ENCODE results near the gene METTL21A. TPM values are rescaled to one million over a fixed set of nuclear protein-coding genes. Genes with fewer than 3 reads are reported as not detected.

METTL21A gene
- total RNA-seq, 1 donor from 2014 or later = 13.7 TPM

GRCh38 chr2:207630491-207630890 lies 5.3 kb upstream of the METTL21A start:
- DNase-seq (ENCODE audit: low spot score) (no peak), ATAC-seq (no peak)
- intact Hi-C loops (cut with DNase I) = no loop called here

GRCh38 chr2:207629553-207629952 lies 4.4 kb upstream of the METTL21A start:
- intact Hi-C loops (cut with DNase I) = loop anchor here (10.0 kb wide), 1 partner anchor 85 kb away; the partner anchor contains the start of gene CCNYL1
- DNase-seq (ENCODE audit: low spot score) (no peak), ATAC-seq (no peak)

GRCh38 chr2:207624185-207625013 lies 795 bp downstream of the METTL21A start:
- peak; percentile 83 for DNase-seq (ENCODE audit: low spot score)
- intact Hi-C loops (cut with DNase I) = loop anchor here (5.0 to 10.0 kb wide), 2 partner anchors 90 to 97 kb away; partner anchors contain the start of genes CCNYL1 and CREB1
- peak; percentile 71 for ATAC-seq

DNA sequence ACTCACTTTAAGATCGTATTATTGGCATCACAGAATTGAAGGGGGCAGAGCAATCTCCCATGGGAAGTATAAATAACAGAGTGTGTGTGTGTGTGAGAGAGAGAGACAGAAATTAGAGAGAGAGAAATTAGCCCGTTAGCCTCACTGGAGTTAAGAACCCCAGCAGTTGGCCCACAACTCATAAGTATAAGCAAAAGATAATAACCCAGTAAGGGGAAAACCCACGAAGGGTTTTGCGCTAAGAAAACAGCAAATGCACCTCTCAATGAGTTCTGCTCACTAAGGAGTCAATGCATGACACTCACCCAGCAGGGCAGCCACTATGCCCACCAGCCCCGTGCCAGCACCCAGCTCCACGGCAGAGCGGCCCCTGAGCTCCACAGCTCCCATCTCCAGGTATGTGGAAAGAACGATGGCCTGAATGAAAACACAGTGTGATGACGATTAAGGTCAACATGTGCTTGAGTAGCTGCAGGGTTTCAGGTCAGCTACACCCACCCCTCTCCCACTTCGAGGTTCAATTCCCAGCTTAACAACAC lies 3.6 kb downstream of the METTL21A start:
- ATAC-seq = no peak
- intact Hi-C loops (cut with DNase I) = loop anchor here (5.0 to 10.0 kb wide), 2 partner anchors 93 to 94 kb away; partner anchors contain the start of genes CCNYL1 and CREB1

DNA sequence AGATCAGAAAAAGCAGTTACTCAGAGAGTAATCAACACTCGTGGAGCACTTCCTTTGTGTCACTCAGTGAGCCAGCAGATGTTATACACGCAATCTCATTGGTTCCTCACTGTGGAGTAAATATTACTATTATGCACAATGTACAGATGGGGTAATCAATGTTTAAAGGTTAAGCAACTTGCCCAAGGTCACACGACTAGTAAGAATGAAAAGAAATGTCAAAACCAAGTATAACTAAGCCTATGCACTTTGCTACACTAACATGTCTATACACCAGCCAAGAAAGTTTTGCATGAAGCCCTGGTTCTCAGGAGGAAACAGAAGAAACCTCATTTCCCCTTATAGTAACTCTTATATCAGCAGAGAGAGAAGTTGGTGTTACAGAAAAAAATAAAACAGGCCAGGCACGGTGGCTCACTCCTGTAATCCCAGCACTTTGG lies 5.4 kb downstream of the METTL21A start:
- DNase-seq (ENCODE audit: low spot score) = no peak
- intact Hi-C loops (cut with DNase I) = loop anchor here (5.0 to 10.0 kb wide), 2 partner anchors 92 to 95 kb away; partner anchors contain the start of genes CCNYL1 and CREB1
- no peak for ATAC-seq

More for the DNA sequence above, 3.6 kb downstream of the METTL21A start:
- DNase-seq (ENCODE audit: low spot score) = no peak

- ATAC-seq (peak; percentile 85), DNase-seq (ENCODE audit: low spot score) (no peak)
- intact Hi-C loops (cut with DNase I) = no loop called here
These were observed 8.1 kb downstream of the METTL21A start for GRCh38 chr2:207617011-207617671.

GRCh38 chr2:207616185-207616584 lies 9.0 kb downstream of the METTL21A start:
- DNase-seq (ENCODE audit: low spot score) (no peak), ATAC-seq (no peak)
- intact Hi-C loops (cut with DNase I) = no loop called here

DNA sequence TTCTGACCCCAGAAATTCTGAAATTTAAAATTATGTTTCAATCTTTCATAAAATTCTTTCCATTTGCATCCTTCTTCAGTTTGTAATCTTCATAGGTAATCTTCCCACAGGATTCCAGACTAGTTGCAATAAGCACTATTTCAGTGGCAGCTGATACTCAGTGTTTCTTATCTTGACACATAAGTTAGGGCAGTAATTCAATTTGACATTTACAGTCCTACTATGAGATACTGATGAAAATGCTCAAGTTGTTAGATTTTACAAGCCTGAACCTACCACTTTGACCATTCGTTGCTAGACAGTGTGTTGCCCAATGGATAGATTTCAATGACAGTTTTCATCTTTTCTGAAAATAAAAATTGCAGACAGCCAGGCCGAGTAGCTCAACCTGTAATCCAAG lies 10.4 kb downstream of the METTL21A start:
- intact Hi-C loops (cut with DNase I) = no loop called here
- no peak for ATAC-seq
- no peak for DNase-seq (ENCODE audit: low spot score)

DNA sequence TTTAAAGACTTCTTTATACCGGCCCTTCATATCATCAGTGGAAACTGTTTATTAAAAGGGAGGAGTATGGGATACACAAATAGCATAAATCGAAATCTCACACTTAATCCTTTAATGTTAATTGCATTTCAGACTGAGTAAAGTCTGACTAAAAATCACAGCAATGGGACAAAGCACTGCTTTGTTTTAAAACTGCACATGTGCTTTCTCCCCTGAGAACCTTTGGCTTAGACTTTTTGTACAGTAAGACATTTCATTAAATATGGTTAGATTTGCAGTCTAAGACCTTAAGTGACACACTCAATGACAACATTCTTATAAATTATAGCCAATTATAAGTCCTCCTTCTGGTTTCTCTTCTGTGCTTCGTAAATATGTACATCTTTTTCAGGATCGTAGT lies 12.5 kb downstream of the METTL21A start:
- intact Hi-C loops (cut with DNase I) = no loop called here
- ATAC-seq (peak; percentile 31), DNase-seq (ENCODE audit: low spot score) (no peak)

DNA sequence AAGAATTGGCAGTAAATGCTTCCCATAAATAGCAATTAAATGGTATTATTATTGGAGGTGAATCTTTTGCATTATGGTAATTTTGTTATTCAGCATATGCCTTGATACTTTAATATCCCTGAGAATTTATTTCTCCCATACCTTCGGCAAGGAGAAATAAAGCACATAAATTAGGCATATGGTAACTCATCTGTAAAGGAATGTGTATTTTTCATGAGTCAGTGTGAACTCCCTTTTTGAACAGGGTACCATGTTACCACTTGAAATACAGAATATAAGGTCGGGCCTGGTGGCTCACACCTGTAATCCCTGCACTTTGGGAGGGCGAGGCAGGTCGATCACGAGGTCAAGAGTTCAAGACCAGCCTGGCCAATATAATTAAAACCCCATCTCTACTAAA lies 18.4 kb downstream of the METTL21A start:
- intact Hi-C loops (cut with DNase I) = no loop called here
- DNase-seq (ENCODE audit: low spot score) = no peak
- ATAC-seq = no peak

DNA sequence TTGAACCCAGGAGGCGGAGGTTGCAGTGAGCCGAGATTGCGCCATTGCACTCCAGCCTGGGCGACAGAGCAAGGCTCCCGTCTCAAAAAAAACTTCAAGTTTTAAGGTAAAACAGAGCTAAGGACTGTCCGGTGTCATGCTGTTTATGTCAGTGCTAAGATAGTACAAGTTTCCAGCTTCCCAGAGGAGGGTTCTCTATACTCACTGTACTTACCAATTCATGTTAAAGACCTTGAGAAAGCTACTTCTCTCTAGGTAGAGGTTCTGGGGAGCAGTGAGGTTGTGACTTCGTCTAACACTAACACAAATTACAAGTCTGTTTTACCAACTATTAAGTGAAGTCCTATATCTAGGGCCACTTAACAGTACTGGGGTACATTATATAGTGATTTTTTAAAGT lies 18.8 kb downstream of the METTL21A start:
- ATAC-seq = no peak
- no peak for DNase-seq (ENCODE audit: low spot score)
- intact Hi-C loops (cut with DNase I) = no loop called here

GRCh38 chr2:207603486-207603885 lies 21.7 kb downstream of the METTL21A start:
- intact Hi-C loops (cut with DNase I) = no loop called here
- DNase-seq (ENCODE audit: low spot score) (no peak), ATAC-seq (no peak)

GRCh38 chr2:207601774-207602173 lies 23.4 kb downstream of the METTL21A start:
- ATAC-seq (no peak), DNase-seq (ENCODE audit: low spot score) (no peak)
- intact Hi-C loops (cut with DNase I) = no loop called here

GRCh38 chr2:207600231-207600630 lies 25.0 kb downstream of the METTL21A start:
- intact Hi-C loops (cut with DNase I) = no loop called here
- DNase-seq (ENCODE audit: low spot score) (no peak), ATAC-seq (no peak)

- intact Hi-C loops (cut with DNase I) = no loop called here
- no peak for DNase-seq (ENCODE audit: low spot score)
- ATAC-seq = no peak
These were observed 25.6 kb downstream of the METTL21A start for GRCh38 chr2:207599636-207600035.

GRCh38 chr2:207594731-207595130 lies 30.5 kb downstream of the METTL21A start:
- intact Hi-C loops (cut with DNase I) = no loop called here
- ATAC-seq (no peak), DNase-seq (ENCODE audit: low spot score) (no peak)

DNA sequence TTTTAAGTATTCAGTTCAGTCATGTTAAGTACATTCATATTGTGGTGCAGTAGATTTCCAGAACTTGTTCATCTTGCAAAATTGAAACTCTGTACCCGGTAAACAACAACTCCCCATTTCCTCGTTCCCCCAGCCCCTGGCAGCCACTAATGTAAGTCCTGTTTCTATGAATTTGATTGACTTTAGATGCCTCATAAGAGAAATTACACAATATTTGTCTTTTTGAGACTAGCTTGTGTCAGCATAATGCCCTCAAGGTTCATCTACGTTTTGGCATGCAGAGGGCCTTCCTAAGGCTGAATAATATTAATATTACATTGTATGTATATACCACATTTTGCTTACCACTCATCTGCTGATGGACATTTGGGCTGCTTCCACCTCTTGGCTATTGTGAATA lies 30.9 kb downstream of the METTL21A start:
- intact Hi-C loops (cut with DNase I) = no loop called here
- ATAC-seq = no peak

DNA sequence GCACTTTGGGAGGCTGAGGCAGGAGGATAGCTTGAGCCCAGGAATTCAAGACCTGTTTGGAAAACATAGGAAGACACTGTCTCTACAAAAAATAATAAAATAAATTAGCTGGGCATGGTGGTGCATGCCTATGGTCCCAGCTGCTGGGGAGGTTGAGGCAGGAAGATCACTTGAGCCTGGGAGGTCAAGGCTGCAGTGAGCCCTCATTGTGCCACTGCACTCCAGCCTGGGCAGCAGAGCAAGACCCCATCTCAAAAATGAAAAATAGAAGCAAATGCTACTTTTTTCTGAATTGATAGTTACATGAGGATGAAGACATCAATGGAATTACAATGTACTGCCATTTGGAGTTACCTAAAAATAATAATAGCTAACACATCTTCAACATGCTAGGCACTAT lies 31.9 kb downstream of the METTL21A start:
- DNase-seq (ENCODE audit: low spot score) (no peak), ATAC-seq (no peak)

More for the DNA sequence above, 30.9 kb downstream of the METTL21A start:
- DNase-seq (ENCODE audit: low spot score) = no peak

DNA sequence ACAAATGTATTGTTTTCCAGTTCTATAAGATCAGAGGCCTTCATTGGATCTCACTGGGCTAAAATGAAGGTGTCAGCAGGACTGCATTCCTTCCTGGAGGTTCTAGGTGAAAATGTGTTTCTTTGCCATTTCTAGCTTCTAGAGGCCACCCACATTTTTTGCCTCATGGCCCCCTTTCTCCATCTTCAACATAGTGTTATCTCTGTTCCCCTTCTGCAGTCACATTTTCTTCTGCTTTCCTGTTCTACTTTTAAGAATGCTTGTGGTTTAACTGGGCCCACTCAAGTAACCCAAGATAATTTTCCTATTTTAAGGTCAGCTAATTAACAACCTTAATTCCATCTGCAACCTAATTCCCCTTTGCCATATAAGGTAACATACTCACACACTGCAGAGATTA lies 36.1 kb downstream of the METTL21A start:
- DNase-seq (ENCODE audit: low spot score) = no peak
- ATAC-seq = no peak
- intact Hi-C loops (cut with DNase I) = no loop called here

More for the DNA sequence above, 31.9 kb downstream of the METTL21A start:
- intact Hi-C loops (cut with DNase I) = no loop called here

GRCh38 chr2:207587305-207587704 lies 37.9 kb downstream of the METTL21A start:
- no peak for ATAC-seq
- no peak for DNase-seq (ENCODE audit: low spot score)
- intact Hi-C loops (cut with DNase I) = no loop called here
